BJ (cell line): ENCODE data around the gene ZNF385B. TPM values are rescaled to one million over a fixed set of nuclear protein-coding genes. Genes with fewer than 3 reads are reported as not detected.
A peak's percentile ranks its signal among the peaks of the same experiment; 100 is the strongest.

ENCODE experiments used
- CTCF ChIA-PET: fragments of 350-600 bp; formaldehyde crosslinking; extraction: SDS; loops from one replicate; lab custom pipeline; 2021; ENCODE audit warnings: antibody characterized with exemption, inconsistent platforms; lab: Yijun Ruan, JAX
- POLR2A ChIA-PET: fragments of 300-600 bp; sonication (Branson Sonifier 250); formaldehyde crosslinking; extraction: SDS; loops from one replicate; lab custom pipeline; 2021; ENCODE audit warnings: antibody characterized with exemption; lab: Charles Lee
- DNase-seq: peaks from one replicate; pipeline ENCODE4 v3.0.0-alpha.2; 2011; ENCODE audit warnings: low read depth
- H3K27me3 ChIP-seq: 2 replicates; pipeline ENCODE4 v1.6.0; 2011; ENCODE audit warnings: low read length; ENCODE audit not compliant: control insufficient read depth, insufficient read depth
- H3K36me3 ChIP-seq: 2 replicates; pipeline ENCODE4 v1.5.1; 2011; ENCODE audit warnings: low read length; ENCODE audit not compliant: control insufficient read depth, insufficient read depth
- H3K4me3 ChIP-seq: 2 replicates; pipeline ENCODE4 v1.5.1; 2011; ENCODE audit warnings: low read depth, mild to moderate bottlenecking, control low read depth, low read length
- CTCF ChIP-seq: IDR thresholded peaks from 2 replicates; pipeline ENCODE4 v1.5.1; 2011; ENCODE audit warnings: low read depth, mild to moderate bottlenecking, control low read depth, inconsistent platforms, low read length, moderate library complexity; ENCODE audit not compliant: insufficient read depth
- polyA plus RNA-seq: library from polyadenylated mRNA; depleted of rRNA; stranded (reverse); fragments of >200 nt; gene quantifications from 2 replicates; pipeline ENCODE4 v1.2.3, GENCODE V29; 2011

ZNF385B gene
- polyA plus RNA-seq, 1 experiment, result 0.22 TPM

- Histone ChIP-seq H3K27me3 (no peaks in the 10 kb centered on the region; the same call in none of the 2 replicates), H3K4me3 (no peak overlapping the region), H3K36me3 (no peaks in the 10 kb centered on the region)
- CTCF ChIA-PET, result no interaction called here
- POLR2A ChIA-PET, result no interaction called here
- no peak for DNase-seq
- no peak for TF ChIP-seq CTCF
Observed at GRCh38 chr2:179843541-179843940, 17.9 kb downstream of the ZNF385B start.

DNA sequence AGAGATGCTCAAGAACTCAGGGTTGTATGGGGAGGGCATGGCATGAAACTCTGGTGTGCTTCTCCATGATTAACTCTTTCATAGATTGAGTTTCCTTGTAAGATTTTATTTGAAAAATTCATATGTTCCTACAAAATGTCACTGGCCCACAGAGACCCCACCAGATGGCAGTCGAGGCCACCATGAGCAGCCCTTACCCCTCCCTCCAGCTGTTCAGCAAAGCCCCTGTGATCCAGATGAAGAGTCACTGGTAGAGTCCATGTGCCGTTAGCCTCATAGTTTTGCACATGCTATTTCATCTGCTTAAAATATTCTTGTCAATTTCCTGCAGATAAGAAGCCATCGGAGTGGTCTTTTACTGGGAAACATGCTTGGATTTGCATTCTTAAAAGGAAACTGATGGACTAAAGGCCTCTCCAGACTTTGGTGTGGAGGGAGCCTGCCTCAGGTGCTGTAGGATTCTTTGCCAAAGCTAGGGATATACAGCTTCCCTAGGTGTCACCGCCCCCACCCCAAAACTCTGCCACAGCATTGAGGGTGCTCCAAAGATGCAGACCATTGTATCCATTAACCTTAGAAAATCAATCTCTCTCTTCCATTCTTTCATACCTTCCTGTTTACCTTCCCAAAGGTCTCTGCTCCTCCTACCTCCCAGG, 18.8 kb downstream of the ZNF385B start:
- no peak for DNase-seq
- Histone ChIP-seq H3K36me3 (no peaks in the 10 kb centered on the region), H3K4me3 (no peak overlapping the region), H3K27me3 (no peaks in the 10 kb centered on the region; the same call in none of the 2 replicates)
- peak; percentile 55 for TF ChIP-seq CTCF
- CTCF ChIA-PET, result interaction anchor here (0.8 to 1.4 kb wide), 3 partner anchors 11 to 245 kb away, joined by 3 to 6 read pairs (median 4); no protein-coding TSS in a partner anchor
- POLR2A ChIA-PET, result no interaction called here

DNA sequence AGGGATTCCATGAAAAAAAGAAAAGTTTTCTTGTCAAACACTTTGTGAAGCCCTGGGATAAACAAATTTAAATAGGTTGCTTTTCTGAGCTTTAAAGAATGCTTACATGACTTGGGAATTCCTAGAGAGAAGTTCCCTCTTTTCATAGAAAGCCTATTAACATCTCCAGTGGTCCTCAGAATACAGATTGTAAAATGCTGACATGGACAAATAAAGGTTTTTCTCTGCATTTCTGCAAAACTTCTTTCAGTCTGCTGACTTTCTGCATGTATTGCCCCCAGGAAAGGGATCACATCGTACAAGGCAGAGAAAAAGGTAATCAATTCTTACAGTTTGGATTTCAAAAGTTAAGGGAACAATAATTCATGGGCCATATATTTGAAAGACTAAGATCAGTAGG, 20.6 kb downstream of the ZNF385B start:
- DNase-seq, result no peak
- ChIA-PET CTCF (no interaction called here), POLR2A (no interaction called here)
- Histone ChIP-seq H3K36me3 (no peaks in the 10 kb centered on the region), H3K27me3 (no peaks in the 10 kb centered on the region; the same call in none of the 2 replicates), H3K4me3 (no peak overlapping the region)
- TF ChIP-seq CTCF, result no peak

GRCh38 chr2:179837408-179837807, 24.0 kb downstream of the ZNF385B start:
- H3K4me3 ChIP-seq, result no peak overlapping the region
- H3K36me3 ChIP-seq, result no peaks in the 10 kb centered on the region
- ChIA-PET CTCF (interaction anchor here (1.4 to 3.3 kb wide), 2 partner anchors 12 to 240 kb away, joined by 5 to 9 read pairs; no protein-coding TSS in a partner anchor), POLR2A (no interaction called here)
- H3K27me3 ChIP-seq, result no peaks in the 10 kb centered on the region; the same call in 1 of the 2 replicates
- peak; percentile 27 for DNase-seq
- TF ChIP-seq CTCF, result no peak

DNA sequence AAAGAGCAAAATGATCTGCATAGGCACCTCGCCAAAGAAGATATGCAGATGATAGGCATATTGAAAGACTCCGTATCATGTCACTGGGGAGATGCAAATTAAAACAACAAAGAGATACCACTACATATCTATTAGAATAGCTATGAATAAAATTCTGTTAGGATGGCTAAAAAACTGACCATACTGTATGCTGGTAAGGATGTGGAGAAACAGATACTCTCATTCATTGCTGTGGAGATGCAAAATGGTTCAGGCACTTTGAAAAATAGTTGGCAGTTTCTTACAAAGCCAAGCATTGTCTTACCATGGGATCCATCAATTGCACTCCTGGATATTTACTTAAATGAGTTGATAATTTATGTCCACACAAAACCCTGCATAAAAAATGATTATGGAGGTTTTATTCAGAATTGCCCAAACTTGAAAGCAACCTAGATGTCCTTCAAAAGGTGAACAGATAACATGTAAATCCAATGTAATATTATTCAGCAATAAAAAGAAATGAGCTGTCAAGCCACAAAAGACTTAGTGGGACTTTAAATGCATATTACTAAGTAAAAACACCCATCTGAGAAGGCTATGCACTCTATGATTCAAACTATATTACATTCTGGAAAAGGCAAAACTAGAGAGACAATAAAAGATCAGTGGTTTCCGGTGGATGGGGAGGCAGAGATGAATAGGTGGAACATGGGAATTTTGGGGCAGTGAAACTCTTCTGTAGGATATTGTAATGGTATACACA, 31.2 kb downstream of the ZNF385B start:
- TF ChIP-seq CTCF, result no peak
- ChIA-PET CTCF (no interaction called here), POLR2A (no interaction called here)
- H3K36me3 ChIP-seq, result no peaks in the 10 kb centered on the region
- DNase-seq, result no peak
- H3K4me3 ChIP-seq, result no peak overlapping the region
- no peaks in the 10 kb centered on the region for H3K27me3 ChIP-seq
